ACHN (cell line): ENCODE data around the gene PSMD1.
"Not testable (repeated sequence)": the region's sequence is repeated elsewhere in the genome, so short reads cannot be mapped to it uniquely, and the experiment has no call there.

ENCODE experiments used
- DNase-seq: peaks from one replicate; pipeline ENCODE4 v3.0.0-alpha.2; 2015
- in situ Hi-C: cut with HindIII; loops from 2 replicates; pipeline ENCODE4 v1.10.0; 2017; ENCODE audit warnings: low sequenced_read_pairs, low pct_ligation_motif_present, low pct_unique_long_range_greater_than_20kb

The PSMD1 gene

GRCh38 chr2:231168460-231169139, 111.9 kb downstream of the PSMD1 start:
- in situ Hi-C loops, result no loop called here
- no peak for DNase-seq

GRCh38 chr2:231169488-231169887, 112.8 kb downstream of the PSMD1 start:
- in situ Hi-C loops, result no loop called here
- no peak for DNase-seq

GRCh38 chr2:231170055-231170454, 113.4 kb downstream of the PSMD1 start:
- no peak for DNase-seq
- in situ Hi-C loops, result no loop called here

GRCh38 chr2:231172025-231172424, 115.4 kb downstream of the PSMD1 start:
- in situ Hi-C loops, result no loop called here
- DNase-seq, result no peak

GRCh38 chr2:231174211-231174651, 117.6 kb downstream of the PSMD1 start:
- in situ Hi-C loops, result no loop called here
- no peak for DNase-seq

- in situ Hi-C loops, result no loop called here
- no peak for DNase-seq
Measured at GRCh38 chr2:231176066-231176465, 119.4 kb downstream of the PSMD1 start.

- in situ Hi-C loops, result no loop called here
- DNase-seq, result no peak
Measured at GRCh38 chr2:231177156-231178025, 120.7 kb downstream of the PSMD1 start.

GRCh38 chr2:231178805-231179204, 122.1 kb downstream of the PSMD1 start:
- in situ Hi-C loops, DNase-seq: not testable (repeated sequence)

GRCh38 chr2:231181860-231182512, 125.3 kb downstream of the PSMD1 start:
- in situ Hi-C loops, result no loop called here
- peak; percentile 64 for DNase-seq

- DNase-seq, result no peak
- in situ Hi-C loops, result no loop called here
Measured at GRCh38 chr2:231182513-231182899, 125.8 kb downstream of the PSMD1 start.

GRCh38 chr2:231183851-231184250, 127.2 kb downstream of the PSMD1 start:
- DNase-seq, result no peak

GRCh38 chr2:231184319-231184718, 127.7 kb downstream of the PSMD1 start:
- no peak for DNase-seq
- in situ Hi-C loops, result no loop called here

More at GRCh38 chr2:231183851-231184250, 127.2 kb downstream of the PSMD1 start:
- in situ Hi-C loops, result no loop called here

- in situ Hi-C loops, result no loop called here
- DNase-seq, result no peak
Measured at GRCh38 chr2:231185050-231185725, 128.5 kb downstream of the PSMD1 start.

GRCh38 chr2:231185886-231186285, 129.2 kb downstream of the PSMD1 start:
- in situ Hi-C loops, result no loop called here

GRCh38 chr2:231186325-231186724, 129.7 kb downstream of the PSMD1 start:
- no peak for DNase-seq
- in situ Hi-C loops, result no loop called here

More at GRCh38 chr2:231185886-231186285, 129.2 kb downstream of the PSMD1 start:
- DNase-seq, result no peak

GRCh38 chr2:231187736-231188505, 131.3 kb downstream of the PSMD1 start:
- no peak for DNase-seq

GRCh38 chr2:231188506-231189170, 132.0 kb downstream of the PSMD1 start:
- no peak for DNase-seq

More at GRCh38 chr2:231187736-231188505, 131.3 kb downstream of the PSMD1 start:
- in situ Hi-C loops, result no loop called here

GRCh38 chr2:231189171-231189530, 132.5 kb downstream of the PSMD1 start:
- in situ Hi-C loops, result no loop called here
- no peak for DNase-seq

More at GRCh38 chr2:231188506-231189170, 132.0 kb downstream of the PSMD1 start:
- in situ Hi-C loops, result no loop called here
